ENCODE results near the gene TMEM156.

Gene TMEM156

GRCh38 chr4:39042366-39042765 lies 10.2 kb upstream of the TMEM156 start:
- H3K9me3 ChIP-seq (ENCODE audit: insufficient read depth, low read length, severe bottlenecking) = no peaks in the 10 kb centered on the region
- peaks cover 10% of the 10 kb centered on the region for H3K79me2 ChIP-seq (ENCODE audit: insufficient read depth, low read length)
- no peak overlapping the region for H3K9ac ChIP-seq (ENCODE audit: low read depth, low read length)
- peaks cover 32% of the 10 kb centered on the region for H3K4me1 ChIP-seq (ENCODE audit: insufficient read depth, low read length)
- DNase-seq = no peak
- H3K4me2 ChIP-seq (ENCODE audit: insufficient read depth, low read length) = no peak overlapping the region
- no peak for ATAC-seq (ENCODE audit: insufficient read depth, low read depth)
- no peak for TF ChIP-seq CTCF (IDR thresholded peaks at IDR 0.05; ENCODE audit: borderline replicate concordance, extremely low read depth, low read length, poor library complexity, severe bottlenecking)
- TF ChIP-seq EZH2 (IDR thresholded peaks at IDR 0.05; ENCODE audit: borderline replicate concordance, low read depth, low read length, severe bottlenecking) = no peak
- no peak overlapping the region for H3K4me3 ChIP-seq (ENCODE audit: low read depth in 1 of 2, low read length in 2 of 2)
- H2AFZ ChIP-seq (ENCODE audit: low read depth, low read length) = 0 out of 2 replicates have a peak overlapping the region, but pooled peaks have one; percentile 21
- H3K27me3 ChIP-seq (ENCODE audit: insufficient read depth, low read length, poor library complexity) = no peaks in the 10 kb centered on the region
- no peak overlapping the region for H3K27ac ChIP-seq (ENCODE audit: low read length)
- no peaks in the 10 kb centered on the region for H3K36me3 ChIP-seq (ENCODE audit: insufficient read depth, low read length)
- no peaks in the 10 kb centered on the region for H4K20me1 ChIP-seq (ENCODE audit: insufficient read depth, low read length)

- H3K9me3 ChIP-seq (ENCODE audit: insufficient read depth, low read length, severe bottlenecking) = no peaks in the 10 kb centered on the region
- no peak for ATAC-seq (ENCODE audit: insufficient read depth, low read depth)
- DNase-seq = no peak
- TF ChIP-seq CTCF (IDR thresholded peaks at IDR 0.05; ENCODE audit: borderline replicate concordance, extremely low read depth, low read length, poor library complexity, severe bottlenecking) (no peak), EZH2 (IDR thresholded peaks at IDR 0.05; ENCODE audit: borderline replicate concordance, low read depth, low read length, severe bottlenecking) (no peak)
- H3K36me3 ChIP-seq (ENCODE audit: insufficient read depth, low read length) = no peaks in the 10 kb centered on the region
- no peaks in the 10 kb centered on the region for H3K27me3 ChIP-seq (ENCODE audit: insufficient read depth, low read length, poor library complexity)
- H3K4me2 ChIP-seq (ENCODE audit: insufficient read depth, low read length) = no peak overlapping the region
- no peak overlapping the region for H3K9ac ChIP-seq (ENCODE audit: low read depth, low read length)
- no peak overlapping the region for H2AFZ ChIP-seq (ENCODE audit: low read depth, low read length)
- H3K4me1 ChIP-seq (ENCODE audit: insufficient read depth, low read length) = peaks cover 13% of the 10 kb centered on the region
- H3K27ac ChIP-seq (ENCODE audit: low read length) = no peak overlapping the region
- no peaks in the 10 kb centered on the region for H4K20me1 ChIP-seq (ENCODE audit: insufficient read depth, low read length)
- peaks cover 1% of the 10 kb centered on the region; the same call in 1 of the 2 replicates for H3K79me2 ChIP-seq (ENCODE audit: insufficient read depth, low read length)
- no peak overlapping the region for H3K4me3 ChIP-seq (ENCODE audit: low read depth in 1 of 2, low read length in 2 of 2)
Measured at GRCh38 chr4:39039108-39039507, 6.9 kb upstream of the TMEM156 start.

GRCh38 chr4:39037941-39038340 lies 5.7 kb upstream of the TMEM156 start:
- DNase-seq (no peak), ATAC-seq (ENCODE audit: insufficient read depth, low read depth) (no peak)
- TF ChIP-seq CTCF (IDR thresholded peaks at IDR 0.05; ENCODE audit: borderline replicate concordance, extremely low read depth, low read length, poor library complexity, severe bottlenecking) (no peak), EZH2 (IDR thresholded peaks at IDR 0.05; ENCODE audit: borderline replicate concordance, low read depth, low read length, severe bottlenecking) (no peak)
- Histone ChIP-seq H4K20me1 (ENCODE audit: insufficient read depth, low read length) (no peaks in the 10 kb centered on the region), H3K79me2 (ENCODE audit: insufficient read depth, low read length) (no peaks in the 10 kb centered on the region), H3K9ac (ENCODE audit: low read depth, low read length) (no peak overlapping the region), H3K27ac (ENCODE audit: low read length) (no peak overlapping the region), H3K4me3 (ENCODE audit: low read depth in 1 of 2, low read length in 2 of 2) (no peak overlapping the region), H2AFZ (ENCODE audit: low read depth, low read length) (no peak overlapping the region), H3K9me3 (ENCODE audit: insufficient read depth, low read length, severe bottlenecking) (no peaks in the 10 kb centered on the region), H3K4me2 (ENCODE audit: insufficient read depth, low read length) (no peak overlapping the region), H3K4me1 (ENCODE audit: insufficient read depth, low read length) (peaks cover 3% of the 10 kb centered on the region; the same call in 1 of the 2 replicates), H3K36me3 (ENCODE audit: insufficient read depth, low read length) (no peaks in the 10 kb centered on the region), H3K27me3 (ENCODE audit: insufficient read depth, low read length, poor library complexity) (no peaks in the 10 kb centered on the region)

- no peaks in the 10 kb centered on the region for H3K27me3 ChIP-seq (ENCODE audit: insufficient read depth, low read length, poor library complexity)
- no peaks in the 10 kb centered on the region for H3K36me3 ChIP-seq (ENCODE audit: insufficient read depth, low read length)
- no peak overlapping the region for H3K4me3 ChIP-seq (ENCODE audit: low read depth in 1 of 2, low read length in 2 of 2)
- H4K20me1 ChIP-seq (ENCODE audit: insufficient read depth, low read length) = no peaks in the 10 kb centered on the region
- ATAC-seq (ENCODE audit: insufficient read depth, low read depth) (no peak), DNase-seq (no peak)
- H3K9ac ChIP-seq (ENCODE audit: low read depth, low read length) = no peak overlapping the region
- H3K27ac ChIP-seq (ENCODE audit: low read length) = no peak overlapping the region
- no peak overlapping the region for H2AFZ ChIP-seq (ENCODE audit: low read depth, low read length)
- H3K79me2 ChIP-seq (ENCODE audit: insufficient read depth, low read length) = no peaks in the 10 kb centered on the region
- peaks cover 6% of the 10 kb centered on the region for H3K4me1 ChIP-seq (ENCODE audit: insufficient read depth, low read length)
- no peak overlapping the region for H3K4me2 ChIP-seq (ENCODE audit: insufficient read depth, low read length)
- no peak for TF ChIP-seq EZH2 (IDR thresholded peaks at IDR 0.05; ENCODE audit: borderline replicate concordance, low read depth, low read length, severe bottlenecking)
- TF ChIP-seq CTCF (IDR thresholded peaks at IDR 0.05; ENCODE audit: borderline replicate concordance, extremely low read depth, low read length, poor library complexity, severe bottlenecking) = no peak
- no peaks in the 10 kb centered on the region for H3K9me3 ChIP-seq (ENCODE audit: insufficient read depth, low read length, severe bottlenecking)
Measured at GRCh38 chr4:39037491-39037825, 5.2 kb upstream of the TMEM156 start.
